Measurements from ENCODE around the gene NTM.

NTM gene

DNA sequence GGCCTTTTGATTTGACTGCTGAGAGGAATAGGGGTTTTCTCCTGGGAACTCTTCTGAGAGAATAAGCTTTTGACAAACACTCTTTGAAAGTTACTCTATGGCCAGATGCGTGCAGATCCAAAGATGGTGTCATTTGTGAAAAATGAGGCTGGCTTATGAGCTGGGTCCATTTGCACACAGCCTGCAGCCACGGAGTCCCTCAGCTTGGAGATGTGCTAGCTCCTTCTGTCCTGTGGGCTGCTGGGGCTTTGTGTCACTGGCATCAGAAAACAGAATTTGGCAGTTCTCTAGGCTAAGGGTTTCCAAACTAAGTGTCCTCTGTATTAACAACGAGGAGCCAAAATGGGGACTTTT is 702.4 kb downstream of the NTM start:
- H3K4me1 ChIP-seq (ENCODE audit: control insufficient read depth, insufficient read depth, low read length): no peaks in the 10 kb centered on the region
- H3K27ac ChIP-seq (ENCODE audit: low read length): no peak overlapping the region
- no peak overlapping the region for H3K4me3 ChIP-seq (ENCODE audit: low read length in 2 of 2)
- H3K9ac ChIP-seq (ENCODE audit: low read length in 2 of 2): no peak overlapping the region
- no peaks in the 10 kb centered on the region for H3K27me3 ChIP-seq (ENCODE audit: control insufficient read depth in 1 of 2, insufficient read depth in 2 of 2, low read length in 2 of 2)
- no peaks in the 10 kb centered on the region for H3K9me3 ChIP-seq (ENCODE audit: control insufficient read depth in 2 of 2, low read length in 2 of 2)
- no peaks in the 10 kb centered on the region for H3K36me3 ChIP-seq (ENCODE audit: control insufficient read depth in 2 of 2, insufficient read depth in 2 of 2, low read length in 2 of 2)

DNA sequence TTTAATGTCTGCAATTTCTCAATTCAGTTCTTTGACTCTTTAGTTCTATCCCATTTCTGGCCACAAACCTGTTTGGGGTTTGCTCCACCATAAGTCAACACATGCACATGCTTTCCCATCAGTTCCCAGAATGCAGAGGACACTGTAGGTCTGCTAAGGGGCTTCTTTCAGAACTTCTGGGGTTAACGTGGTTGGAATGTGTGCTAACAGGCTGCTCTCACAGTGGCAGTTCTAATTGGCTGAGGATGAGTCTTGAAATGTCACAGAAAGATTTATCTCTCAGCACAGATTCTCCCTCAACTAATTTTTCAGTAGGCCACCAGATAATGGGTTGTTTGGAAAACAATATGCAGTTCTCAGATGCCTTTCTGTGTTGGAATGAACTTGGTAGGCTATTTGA is 703.4 kb downstream of the NTM start:
- no peaks in the 10 kb centered on the region for H3K9me3 ChIP-seq (ENCODE audit: control insufficient read depth in 2 of 2, low read length in 2 of 2)
- no peaks in the 10 kb centered on the region for H3K4me1 ChIP-seq (ENCODE audit: control insufficient read depth, insufficient read depth, low read length)
- H3K36me3 ChIP-seq (ENCODE audit: control insufficient read depth in 2 of 2, insufficient read depth in 2 of 2, low read length in 2 of 2): no peaks in the 10 kb centered on the region
- H3K27me3 ChIP-seq (ENCODE audit: control insufficient read depth in 1 of 2, insufficient read depth in 2 of 2, low read length in 2 of 2): no peaks in the 10 kb centered on the region
- H3K4me3 ChIP-seq (ENCODE audit: low read length in 2 of 2): no peak overlapping the region
- H3K27ac ChIP-seq (ENCODE audit: low read length): no peak overlapping the region
- H3K9ac ChIP-seq (ENCODE audit: low read length in 2 of 2): no peak overlapping the region

DNA sequence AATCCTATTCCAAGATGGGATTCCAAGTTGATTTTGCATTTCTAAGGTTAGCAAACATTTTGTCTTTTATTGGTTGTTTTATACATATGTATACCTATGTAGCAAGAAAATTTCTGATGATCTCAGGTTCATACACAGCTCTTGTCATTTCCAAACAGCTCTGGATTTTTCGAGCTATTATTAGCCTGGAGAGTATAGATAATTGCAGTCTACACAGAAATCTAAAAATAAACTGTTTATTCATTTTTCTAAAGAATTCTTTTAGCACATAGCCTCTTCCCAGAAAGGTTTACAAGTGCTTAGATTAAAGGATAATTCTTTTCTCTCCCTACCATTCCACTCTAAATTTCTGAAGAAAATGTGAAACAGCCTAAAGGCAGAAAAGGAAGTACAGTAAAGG is 705.0 kb downstream of the NTM start:
- H3K4me1 ChIP-seq (ENCODE audit: control insufficient read depth, insufficient read depth, low read length): no peaks in the 10 kb centered on the region
- H3K27me3 ChIP-seq (ENCODE audit: control insufficient read depth in 1 of 2, insufficient read depth in 2 of 2, low read length in 2 of 2): no peaks in the 10 kb centered on the region
- H3K9ac ChIP-seq (ENCODE audit: low read length in 2 of 2): no peak overlapping the region
- no peaks in the 10 kb centered on the region for H3K36me3 ChIP-seq (ENCODE audit: control insufficient read depth in 2 of 2, insufficient read depth in 2 of 2, low read length in 2 of 2)
- no peak overlapping the region for H3K27ac ChIP-seq (ENCODE audit: low read length)
- no peaks in the 10 kb centered on the region for H3K9me3 ChIP-seq (ENCODE audit: control insufficient read depth in 2 of 2, low read length in 2 of 2)
- no peak overlapping the region for H3K4me3 ChIP-seq (ENCODE audit: low read length in 2 of 2)

DNA sequence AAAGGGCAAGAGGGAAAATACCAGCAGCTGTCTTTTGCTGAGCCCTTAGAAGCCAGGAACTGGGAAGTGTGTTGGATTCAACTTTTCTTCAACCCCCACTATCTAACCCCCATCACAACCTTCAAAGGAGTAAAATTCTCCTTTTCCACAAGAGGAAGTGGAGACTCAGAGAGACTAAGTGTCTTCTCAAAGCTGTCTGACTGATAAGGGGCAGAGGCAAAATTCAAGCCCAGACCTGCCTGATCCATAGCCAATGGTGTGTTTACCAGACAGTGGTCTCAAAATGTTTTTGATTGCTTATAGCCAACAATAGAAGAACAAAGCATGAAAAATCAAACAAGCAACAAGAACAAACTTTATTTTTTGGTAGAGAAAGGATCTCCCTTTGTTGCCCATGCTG is 707.0 kb downstream of the NTM start:
- no peaks in the 10 kb centered on the region for H3K27me3 ChIP-seq (ENCODE audit: control insufficient read depth in 1 of 2, insufficient read depth in 2 of 2, low read length in 2 of 2)
- no peak overlapping the region for H3K9ac ChIP-seq (ENCODE audit: low read length in 2 of 2)
- H3K9me3 ChIP-seq (ENCODE audit: control insufficient read depth in 2 of 2, low read length in 2 of 2): peaks cover 0 to 3% of the 10 kb centered on the region in 2 donors
- no peaks in the 10 kb centered on the region for H3K4me1 ChIP-seq (ENCODE audit: control insufficient read depth, insufficient read depth, low read length)
- H3K4me3 ChIP-seq (ENCODE audit: low read length in 2 of 2): no peak overlapping the region
- no peaks in the 10 kb centered on the region for H3K36me3 ChIP-seq (ENCODE audit: control insufficient read depth in 2 of 2, insufficient read depth in 2 of 2, low read length in 2 of 2)
- no peak overlapping the region for H3K27ac ChIP-seq (ENCODE audit: low read length)

DNA sequence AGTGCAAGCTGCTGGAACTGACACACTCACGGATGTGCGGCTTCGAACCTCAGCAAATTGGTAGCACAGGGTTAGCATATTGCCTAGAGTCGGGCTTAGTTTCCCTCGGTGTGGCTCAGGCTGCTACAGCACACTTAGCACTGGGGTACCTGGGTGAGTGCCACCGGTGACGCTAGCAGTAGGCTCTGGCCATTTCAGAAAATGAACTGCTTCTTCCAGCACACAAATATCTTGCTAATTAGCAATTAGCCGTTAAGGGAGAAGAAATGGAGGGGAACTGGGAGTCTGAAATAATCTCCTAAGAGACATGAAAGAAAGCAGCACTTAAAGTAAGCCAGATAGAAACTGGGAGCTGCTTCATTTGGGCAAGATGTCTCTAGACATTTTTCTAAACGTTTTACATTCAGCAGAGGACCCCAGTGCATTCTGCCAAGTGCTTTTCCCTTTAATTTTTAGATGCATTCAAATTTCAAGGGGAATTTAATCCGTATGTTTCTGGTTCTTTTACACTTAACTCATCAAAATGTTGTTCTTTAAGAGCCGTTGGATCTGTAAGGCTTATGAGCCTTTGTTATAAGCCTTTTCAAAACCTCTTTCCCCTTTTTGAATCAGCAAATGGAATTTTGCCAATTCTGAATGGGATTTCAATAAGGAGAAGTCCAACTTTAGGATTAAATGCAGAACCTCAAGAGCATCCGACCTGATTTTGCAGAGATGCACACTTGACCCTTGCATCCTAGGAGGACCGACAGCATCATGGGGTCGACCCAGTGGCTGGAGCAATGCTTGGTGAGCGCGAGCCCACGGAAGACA is 708.1 kb downstream of the NTM start:
- Histone ChIP-seq H3K27me3 (ENCODE audit: control insufficient read depth in 1 of 2, insufficient read depth in 2 of 2, low read length in 2 of 2) (no peaks in the 10 kb centered on the region), H3K36me3 (ENCODE audit: control insufficient read depth in 2 of 2, insufficient read depth in 2 of 2, low read length in 2 of 2) (no peaks in the 10 kb centered on the region), H3K9me3 (ENCODE audit: control insufficient read depth in 2 of 2, low read length in 2 of 2) (peaks cover 0 to 7% of the 10 kb centered on the region in 2 donors), H3K4me3 (ENCODE audit: low read length in 2 of 2) (no peak overlapping the region), H3K27ac (ENCODE audit: low read length) (no peak overlapping the region), H3K9ac (ENCODE audit: low read length in 2 of 2) (no peak overlapping the region), H3K4me1 (ENCODE audit: control insufficient read depth, insufficient read depth, low read length) (no peaks in the 10 kb centered on the region)

DNA sequence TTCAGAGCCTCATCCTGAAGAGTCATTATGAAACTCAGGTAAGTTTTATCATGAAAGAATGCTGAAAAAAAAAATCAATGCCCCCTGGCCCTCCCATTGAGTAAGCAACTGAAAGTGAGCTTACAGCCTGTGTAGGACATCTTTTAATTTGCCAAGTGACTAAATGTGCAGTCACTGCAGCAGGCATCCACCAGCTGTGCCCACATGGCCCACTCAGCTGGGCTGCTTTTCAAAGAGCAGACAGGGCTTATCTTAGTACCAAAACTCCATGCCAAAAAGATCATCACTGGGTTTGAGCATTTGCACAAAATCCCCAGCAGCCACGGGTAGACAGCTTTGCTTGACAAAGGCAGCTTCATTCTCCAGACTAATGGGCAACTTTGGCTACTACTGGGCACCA is 709.7 kb downstream of the NTM start:
- no peak overlapping the region for H3K27ac ChIP-seq (ENCODE audit: low read length)
- no peaks in the 10 kb centered on the region for H3K4me1 ChIP-seq (ENCODE audit: control insufficient read depth, insufficient read depth, low read length)
- no peaks in the 10 kb centered on the region for H3K27me3 ChIP-seq (ENCODE audit: control insufficient read depth in 1 of 2, insufficient read depth in 2 of 2, low read length in 2 of 2)

DNA sequence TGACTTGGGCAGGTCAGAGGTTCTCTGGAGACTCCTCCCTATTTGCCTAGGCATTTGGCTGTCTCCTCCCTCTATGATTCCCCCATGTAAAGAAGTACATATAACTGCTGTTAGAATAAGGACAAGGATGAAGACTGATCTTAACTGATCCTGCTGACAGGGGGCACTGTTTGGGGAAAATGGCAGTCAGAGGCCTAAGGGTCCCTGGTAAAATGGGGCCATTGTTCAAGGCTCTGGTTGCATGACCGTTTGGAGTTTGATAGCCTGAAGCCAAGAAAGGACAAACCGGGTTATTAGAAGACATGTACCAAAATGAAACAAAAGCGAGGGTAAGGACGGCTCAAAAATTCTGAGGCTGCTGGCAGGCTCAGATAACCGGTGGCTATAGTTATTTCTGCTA is 712.2 kb downstream of the NTM start:
- no peak overlapping the region for H3K27ac ChIP-seq (ENCODE audit: low read length)
- no peak overlapping the region for H3K4me3 ChIP-seq (ENCODE audit: low read length in 2 of 2)
- H3K9me3 ChIP-seq (ENCODE audit: control insufficient read depth in 2 of 2, low read length in 2 of 2): peaks cover 15% of the 10 kb centered on the region in 2 donors
- no peaks in the 10 kb centered on the region for H3K4me1 ChIP-seq (ENCODE audit: control insufficient read depth, insufficient read depth, low read length)
- H3K9ac ChIP-seq (ENCODE audit: low read length in 2 of 2): no peak overlapping the region
- H3K27me3 ChIP-seq (ENCODE audit: control insufficient read depth in 1 of 2, insufficient read depth in 2 of 2, low read length in 2 of 2): no peaks in the 10 kb centered on the region
- H3K36me3 ChIP-seq (ENCODE audit: control insufficient read depth in 2 of 2, insufficient read depth in 2 of 2, low read length in 2 of 2): no peaks in the 10 kb centered on the region

More for the DNA sequence above, 709.7 kb downstream of the NTM start:
- no peak overlapping the region for H3K4me3 ChIP-seq (ENCODE audit: low read length in 2 of 2)
- peaks cover 3 to 7% of the 10 kb centered on the region in 2 donors for H3K9me3 ChIP-seq (ENCODE audit: control insufficient read depth in 2 of 2, low read length in 2 of 2)
- no peak overlapping the region for H3K9ac ChIP-seq (ENCODE audit: low read length in 2 of 2)
- no peaks in the 10 kb centered on the region for H3K36me3 ChIP-seq (ENCODE audit: control insufficient read depth in 2 of 2, insufficient read depth in 2 of 2, low read length in 2 of 2)

DNA sequence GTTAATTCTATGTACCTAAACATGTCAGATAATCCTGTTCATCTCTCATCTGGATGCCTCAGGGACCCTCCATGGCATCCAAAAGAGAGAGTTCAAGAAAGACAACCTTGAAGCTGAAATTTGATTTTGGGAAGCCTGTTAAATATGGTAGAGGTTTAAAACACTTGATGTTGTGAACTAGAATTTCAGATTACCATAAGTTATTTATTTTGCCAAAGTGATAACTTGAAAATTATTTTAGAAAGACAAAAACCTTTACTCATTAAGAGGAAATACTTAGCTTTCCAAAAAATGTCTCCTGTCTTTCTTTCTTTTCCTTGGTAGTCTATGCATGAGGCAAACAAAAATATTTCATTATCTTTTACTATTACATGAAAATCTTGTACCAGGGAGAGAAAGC is 714.0 kb downstream of the NTM start:
- Histone ChIP-seq H3K9me3 (ENCODE audit: control insufficient read depth in 2 of 2, low read length in 2 of 2) (peaks cover 17 to 22% of the 10 kb centered on the region in 2 donors), H3K9ac (ENCODE audit: low read length in 2 of 2) (no peak overlapping the region), H3K4me1 (ENCODE audit: control insufficient read depth, insufficient read depth, low read length) (no peaks in the 10 kb centered on the region), H3K4me3 (ENCODE audit: low read length in 2 of 2) (no peak overlapping the region), H3K27ac (ENCODE audit: low read length) (no peak overlapping the region), H3K27me3 (ENCODE audit: control insufficient read depth in 1 of 2, insufficient read depth in 2 of 2, low read length in 2 of 2) (no peaks in the 10 kb centered on the region), H3K36me3 (ENCODE audit: control insufficient read depth in 2 of 2, insufficient read depth in 2 of 2, low read length in 2 of 2) (no peaks in the 10 kb centered on the region)

DNA sequence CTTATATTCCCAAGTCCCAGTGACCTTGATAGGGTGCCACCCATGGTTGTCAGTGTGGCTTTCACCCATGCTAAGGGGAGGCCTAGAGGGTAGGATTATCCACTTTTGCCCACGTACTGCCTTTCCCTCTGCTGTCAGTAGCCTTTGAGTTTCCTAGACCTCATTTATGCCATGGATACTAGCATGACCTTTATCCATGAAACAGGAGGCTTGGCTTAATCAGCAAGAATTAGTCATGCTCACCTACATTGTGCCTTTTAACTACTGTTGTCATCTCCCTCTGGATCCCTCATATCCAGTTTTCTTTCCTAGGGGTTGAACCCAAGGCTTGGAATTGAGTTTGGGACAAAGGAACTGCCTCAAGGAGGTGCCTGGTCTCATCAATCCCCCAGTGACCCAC is 716.7 kb downstream of the NTM start:
- H3K4me1 ChIP-seq (ENCODE audit: control insufficient read depth, insufficient read depth, low read length): no peaks in the 10 kb centered on the region
- no peak overlapping the region for H3K9ac ChIP-seq (ENCODE audit: low read length in 2 of 2)
- H3K27ac ChIP-seq (ENCODE audit: low read length): no peak overlapping the region
- H3K4me3 ChIP-seq (ENCODE audit: low read length in 2 of 2): no peak overlapping the region
- H3K36me3 ChIP-seq (ENCODE audit: control insufficient read depth in 2 of 2, insufficient read depth in 2 of 2, low read length in 2 of 2): no peaks in the 10 kb centered on the region
- H3K9me3 ChIP-seq (ENCODE audit: control insufficient read depth in 2 of 2, low read length in 2 of 2): peaks cover 17 to 22% of the 10 kb centered on the region in 2 donors
- H3K27me3 ChIP-seq (ENCODE audit: control insufficient read depth in 1 of 2, insufficient read depth in 2 of 2, low read length in 2 of 2): no peaks in the 10 kb centered on the region

DNA sequence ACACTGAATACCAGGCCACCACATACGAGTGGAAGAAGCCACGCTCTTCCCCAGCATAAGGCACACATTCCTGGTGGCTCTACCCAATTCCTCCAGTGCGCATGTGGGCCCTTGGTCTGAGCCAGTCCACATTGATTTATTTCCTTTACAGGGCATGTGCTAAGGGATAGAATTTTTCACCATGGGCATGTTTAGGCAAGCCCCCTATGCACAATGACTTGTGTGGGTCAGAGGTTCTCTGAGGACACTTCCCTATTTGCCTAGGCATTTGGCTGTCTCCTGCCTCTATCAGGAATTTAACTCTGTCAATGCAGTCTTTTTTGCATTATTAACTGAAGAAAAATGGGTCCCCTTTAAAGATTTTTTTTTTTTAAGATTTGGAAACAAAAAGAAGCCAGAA is 718.1 kb downstream of the NTM start:
- Histone ChIP-seq H3K9me3 (ENCODE audit: control insufficient read depth in 2 of 2, low read length in 2 of 2) (peaks cover 10 to 22% of the 10 kb centered on the region in 2 donors), H3K4me1 (ENCODE audit: control insufficient read depth, insufficient read depth, low read length) (no peaks in the 10 kb centered on the region), H3K36me3 (ENCODE audit: control insufficient read depth in 2 of 2, insufficient read depth in 2 of 2, low read length in 2 of 2) (no peaks in the 10 kb centered on the region), H3K4me3 (ENCODE audit: low read length in 2 of 2) (no peak overlapping the region), H3K27me3 (ENCODE audit: control insufficient read depth in 1 of 2, insufficient read depth in 2 of 2, low read length in 2 of 2) (no peaks in the 10 kb centered on the region), H3K9ac (ENCODE audit: low read length in 2 of 2) (no peak overlapping the region), H3K27ac (ENCODE audit: low read length) (no peak overlapping the region)

DNA sequence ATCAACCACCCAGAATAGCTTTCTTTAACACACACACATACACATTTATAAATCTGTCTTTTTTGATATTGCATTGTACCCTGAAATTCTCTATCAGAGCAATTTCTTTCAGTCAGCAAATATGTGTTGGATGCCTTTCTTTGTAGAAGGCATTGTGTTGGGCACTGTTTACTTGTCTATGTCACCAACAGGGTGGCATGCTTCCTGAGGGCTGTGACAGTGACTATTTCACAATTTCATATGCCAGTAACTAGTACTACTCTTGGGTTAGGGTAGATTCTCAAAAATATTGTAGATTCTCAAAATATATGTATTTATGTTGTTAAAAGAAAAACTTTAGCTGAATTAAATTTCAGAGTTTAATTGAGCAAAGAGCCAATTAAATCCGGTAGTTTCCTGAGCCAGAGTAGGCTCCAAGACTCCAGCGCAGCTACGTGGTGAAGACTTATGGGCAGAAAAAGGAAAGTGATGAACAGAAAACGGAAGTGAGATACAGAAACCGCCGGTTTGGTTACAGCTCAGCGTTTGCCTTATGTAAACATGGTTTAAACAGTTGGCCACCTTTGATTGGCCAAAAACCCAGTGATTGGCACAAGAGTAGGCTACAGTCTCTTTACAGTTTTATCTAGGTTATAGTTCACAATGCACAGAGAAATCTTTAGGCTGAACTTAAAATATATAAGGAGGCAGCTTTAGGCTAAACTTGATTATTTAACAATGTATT is 723.3 kb downstream of the NTM start:
- H3K27me3 ChIP-seq (ENCODE audit: control insufficient read depth in 1 of 2, insufficient read depth in 2 of 2, low read length in 2 of 2): peaks cover 0 to 2% of the 10 kb centered on the region in 2 donors
- no peak overlapping the region for H3K9ac ChIP-seq (ENCODE audit: low read length in 2 of 2)
- peaks cover 5% of the 10 kb centered on the region for H3K4me1 ChIP-seq (ENCODE audit: control insufficient read depth, insufficient read depth, low read length)
- H3K9me3 ChIP-seq (ENCODE audit: control insufficient read depth in 2 of 2, low read length in 2 of 2): peaks cover 0 to 2% of the 10 kb centered on the region in 2 donors
- no peak overlapping the region for H3K4me3 ChIP-seq (ENCODE audit: low read length in 2 of 2)
- H3K36me3 ChIP-seq (ENCODE audit: control insufficient read depth in 2 of 2, insufficient read depth in 2 of 2, low read length in 2 of 2): no peaks in the 10 kb centered on the region
- no peak overlapping the region for H3K27ac ChIP-seq (ENCODE audit: low read length)
